GM12878 (cell line): Measurements from ENCODE around the gene LRP1. TPM values are rescaled to one million over a fixed set of nuclear protein-coding genes. Genes with fewer than 3 reads are reported as not detected.
A peak's percentile ranks its signal among the peaks of the same experiment; 100 is the strongest.

Experiments used
- CBFB ChIP-seq: IDR thresholded peaks from 2 replicates; pipeline ENCODE4 v1.6.1; 2016; ENCODE audit warnings: antibody characterized with exemption, low read depth
- CREM ChIP-seq: IDR thresholded peaks from 2 replicates; pipeline ENCODE4 v1.6.1; 2014; ENCODE audit warnings: antibody characterized with exemption, low read depth
- MLLT1 ChIP-seq: fragments of 450-650 bp; IDR thresholded peaks from 2 replicates; pipeline ENCODE4 v1.6.1; 2016; ENCODE audit warnings: mild to moderate bottlenecking
- NR2C1 ChIP-seq: fragments of 450-650 bp; IDR thresholded peaks from 2 replicates; pipeline ENCODE4 v1.6.1; 2017; ENCODE audit warnings: antibody characterized with exemption, mild to moderate bottlenecking, moderate library complexity
- ZBTB40 ChIP-seq: fragments of 450-650 bp; IDR thresholded peaks from 2 replicates; pipeline ENCODE4 v1.6.1; 2016; ENCODE audit warnings: mild to moderate bottlenecking, moderate library complexity, borderline replicate concordance
- ZZZ3 ChIP-seq: IDR thresholded peaks from 2 replicates; pipeline ENCODE4 v1.6.1; 2011; ENCODE audit warnings: low read depth; ENCODE audit not compliant: control insufficient read depth, insufficient read length
- polyA plus RNA-seq, 11 experiments: library from polyadenylated mRNA; depleted of rRNA in 4 of 11; unstranded in 6 of 11; stranded (reverse) in 5 of 11; fragments of >200 nt; fragmentation: Nextera tagmentation in 4 of 11; fragmentation: Illumina TruSeq in 1 of 11; extraction: Ambion mirVana in 4 of 11; extraction: Trizol in 1 of 11; gene quantifications; 1 replicate in 1 of 11; 2 replicates in 10 of 11; pipeline versions ENCODE4 v1.2.1 to v1.2.3, GENCODE V29; 2011 to 2016; ENCODE audit warnings: inconsistent platforms in 2 of 11, missing spikeins in 2 of 11, low read depth in 1 of 11
- total RNA-seq, 4 experiments: library from RNA; depleted of rRNA in 3 of 4; stranded (reverse); fragments of >200 nt in 3 of 4; fragmentation: Illumina TruSeq in 1 of 4; extraction: Trizol in 1 of 4; gene quantifications; 2 replicates each; pipeline versions ENCODE4 v1.2.1 to v1.2.3, GENCODE V29; 2013 to 2021

The LRP1 gene
- total and polyA plus RNA-seq, 10 of the 15 experiments (the other 5 are each of a cell fraction or from before 2014, with no cell fraction given), result under 0.01 to 1.1 (median 0.20) TPM; not detected in 2

GRCh38 chr12:57215668-57216013 lies 87.4 kb downstream of the LRP1 start (continued):
- 0 out of 2 replicates have a peak, but pooled peaks have one; percentile 31 for TF ChIP-seq MLLT1
- no peak for TF ChIP-seq NR2C1
- no peak for TF ChIP-seq ZBTB40
- peak; percentile 94 for TF ChIP-seq CREM
- TF ChIP-seq CBFB, result no peak
- TF ChIP-seq ZZZ3, result no peak
